Glomerular visceral epithelial cell (primary cell): Measurements from ENCODE around the gene SNPH.
"Not testable (repeated sequence)": the region's sequence is repeated elsewhere in the genome, so short reads cannot be mapped to it uniquely, and the experiment has no call there.

Experiments
- DNase-seq: peaks from one replicate; pipeline ENCODE4 v3.0.0-alpha.2; 2016; ENCODE audit errors: extremely low spot score

SNPH gene, protein sequence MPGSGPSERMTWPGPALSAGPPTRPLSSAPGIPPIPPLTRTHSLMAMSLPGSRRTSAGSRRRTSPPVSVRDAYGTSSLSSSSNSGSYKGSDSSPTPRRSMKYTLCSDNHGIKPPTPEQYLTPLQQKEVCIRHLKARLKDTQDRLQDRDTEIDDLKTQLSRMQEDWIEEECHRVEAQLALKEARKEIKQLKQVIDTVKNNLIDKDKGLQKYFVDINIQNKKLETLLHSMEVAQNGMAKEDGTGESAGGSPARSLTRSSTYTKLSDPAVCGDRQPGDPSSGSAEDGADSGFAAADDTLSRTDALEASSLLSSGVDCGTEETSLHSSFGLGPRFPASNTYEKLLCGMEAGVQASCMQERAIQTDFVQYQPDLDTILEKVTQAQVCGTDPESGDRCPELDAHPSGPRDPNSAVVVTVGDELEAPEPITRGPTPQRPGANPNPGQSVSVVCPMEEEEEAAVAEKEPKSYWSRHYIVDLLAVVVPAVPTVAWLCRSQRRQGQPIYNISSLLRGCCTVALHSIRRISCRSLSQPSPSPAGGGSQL

DNA sequence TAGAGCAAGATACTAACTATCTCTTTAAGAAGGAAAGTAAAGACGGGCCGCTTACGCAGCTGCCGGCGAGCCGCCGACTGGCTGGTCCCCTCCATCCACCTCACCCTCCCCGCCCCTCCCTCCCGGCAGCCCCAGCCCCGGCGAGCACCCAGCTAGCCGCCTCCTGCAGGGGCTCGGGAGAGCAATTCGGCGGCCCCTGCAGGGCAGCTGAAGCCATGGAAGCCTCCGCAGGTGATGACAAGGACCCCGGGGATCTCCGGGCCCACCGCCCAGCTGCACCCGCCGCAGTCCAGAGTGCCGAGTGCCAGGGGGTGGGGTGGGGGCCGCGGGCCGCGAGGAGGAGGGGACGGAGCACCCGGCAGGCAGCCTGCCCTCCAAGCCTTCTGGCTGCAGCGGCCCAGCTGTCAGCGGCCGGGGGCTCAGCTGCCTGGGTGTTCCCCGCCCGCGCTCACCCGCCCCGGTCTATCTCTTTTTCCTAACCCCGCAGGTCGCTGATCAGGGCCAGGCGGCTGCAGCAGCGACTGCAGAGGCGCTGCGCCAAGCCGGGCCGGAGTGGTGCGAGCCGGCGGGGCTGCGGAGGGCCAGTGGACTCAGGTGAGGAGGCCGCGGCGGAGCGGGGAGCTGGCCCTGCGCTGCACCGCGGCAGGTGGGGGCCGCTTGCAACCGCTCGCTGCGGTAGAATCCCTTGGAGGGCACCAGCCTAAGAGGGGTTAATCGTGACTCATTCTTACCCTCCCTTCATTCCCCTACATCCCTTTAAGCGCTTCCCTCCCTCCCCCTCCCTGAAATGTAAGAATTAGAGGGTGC lies at the start of gene SNPH:
SNPH (plus strand) TSS at position 128 of the 807 bp plus-strand sequence. CDS start 29,946 bp downstream, outside the sequence.
- peak; percentile 85 for DNase-seq

DNA sequence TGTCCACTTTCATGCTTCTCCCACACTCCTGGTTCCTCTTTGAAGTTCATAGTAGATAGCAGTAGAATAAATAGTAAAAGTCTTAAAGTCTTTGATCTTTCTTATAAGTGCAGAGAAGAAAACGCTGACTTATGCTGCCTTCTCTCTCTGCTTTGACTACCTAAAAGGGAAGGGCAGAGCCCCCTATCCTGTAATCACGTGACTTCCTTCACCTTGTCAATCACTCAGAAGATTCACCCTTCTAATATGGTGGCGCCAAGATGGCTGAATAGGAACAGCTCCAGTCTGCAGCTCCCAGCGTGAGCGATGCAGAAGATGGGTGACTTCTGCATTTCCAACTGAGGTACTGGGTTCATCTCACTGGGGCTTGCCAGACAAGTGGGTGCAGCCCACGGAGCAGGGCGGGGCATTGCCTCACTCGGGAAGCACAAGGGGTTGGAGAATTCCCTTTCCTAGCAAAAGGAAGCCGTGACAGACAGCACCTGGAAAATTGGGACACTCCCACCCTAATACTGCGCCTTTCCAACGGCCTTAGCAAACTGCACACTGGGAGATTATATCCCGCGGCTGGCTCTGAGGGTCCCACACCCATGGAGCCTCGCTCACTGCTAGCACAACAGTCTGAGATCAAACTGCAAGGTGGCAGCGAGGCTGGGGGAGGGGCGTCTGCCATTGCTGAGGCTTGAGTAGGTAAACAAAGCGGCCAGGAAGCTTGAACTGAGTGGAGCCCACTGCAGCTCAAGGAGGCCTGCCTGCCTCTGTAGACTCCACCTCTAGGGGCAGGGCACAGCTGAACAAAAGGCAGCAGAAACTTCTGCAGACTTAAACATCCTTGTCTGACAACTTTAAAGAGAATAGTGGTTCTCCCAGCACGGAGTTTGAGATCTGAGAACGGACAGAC lies 49.3 kb upstream of the SNPH start:
- not testable (repeated sequence) for DNase-seq

DNA sequence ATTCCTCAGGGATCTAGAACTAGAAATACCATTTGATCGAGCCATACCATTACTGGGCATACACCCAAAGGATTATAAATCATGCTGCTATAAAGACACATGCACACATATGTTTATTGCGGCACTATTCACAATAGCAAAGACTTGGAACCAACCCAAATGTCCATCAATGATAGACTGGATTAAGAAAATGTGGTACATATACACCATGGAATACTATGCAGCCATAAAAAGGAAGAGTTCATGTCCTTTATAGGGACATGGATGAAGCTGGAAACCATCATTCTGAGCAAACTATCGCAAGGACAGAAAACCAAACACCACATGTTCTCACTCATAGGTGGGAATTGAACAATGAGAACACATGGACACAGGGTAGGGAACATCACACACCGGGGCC lies 43.3 kb upstream of the SNPH start:
- not testable (repeated sequence) for DNase-seq

DNA sequence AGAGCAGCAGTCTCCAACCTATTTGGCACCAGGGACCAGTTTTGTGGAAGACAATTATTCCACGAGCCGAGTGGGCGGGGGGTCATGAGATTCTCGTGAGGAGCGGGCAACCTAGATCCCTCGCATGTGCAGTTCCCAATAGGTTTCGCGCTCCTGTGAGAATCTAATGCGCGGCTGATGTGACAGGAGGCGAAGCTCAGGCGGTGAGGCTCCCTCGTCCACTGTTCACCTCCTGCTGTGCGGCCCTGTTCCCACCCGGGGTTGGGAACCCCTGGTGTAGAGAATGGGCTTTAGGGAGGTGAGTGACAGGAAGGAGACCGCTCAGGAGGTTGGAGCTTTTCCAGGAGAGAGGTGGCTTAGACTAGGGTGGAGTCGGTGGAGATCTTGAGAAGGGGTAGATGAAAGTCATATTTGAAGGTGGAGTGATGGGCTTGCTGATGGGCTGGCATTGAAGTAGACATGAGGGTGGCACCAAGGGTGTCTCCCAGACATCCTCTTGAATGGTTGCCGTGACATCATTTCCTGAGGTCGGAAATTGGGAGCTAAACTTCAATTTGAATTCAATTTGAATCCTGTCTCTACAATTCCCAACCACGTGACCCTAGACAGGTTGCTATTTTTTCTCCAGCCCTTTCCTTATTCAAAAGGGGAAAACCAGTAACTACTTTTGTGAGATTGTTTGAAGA lies 41.7 kb upstream of the SNPH start:
- no peak for DNase-seq

DNA sequence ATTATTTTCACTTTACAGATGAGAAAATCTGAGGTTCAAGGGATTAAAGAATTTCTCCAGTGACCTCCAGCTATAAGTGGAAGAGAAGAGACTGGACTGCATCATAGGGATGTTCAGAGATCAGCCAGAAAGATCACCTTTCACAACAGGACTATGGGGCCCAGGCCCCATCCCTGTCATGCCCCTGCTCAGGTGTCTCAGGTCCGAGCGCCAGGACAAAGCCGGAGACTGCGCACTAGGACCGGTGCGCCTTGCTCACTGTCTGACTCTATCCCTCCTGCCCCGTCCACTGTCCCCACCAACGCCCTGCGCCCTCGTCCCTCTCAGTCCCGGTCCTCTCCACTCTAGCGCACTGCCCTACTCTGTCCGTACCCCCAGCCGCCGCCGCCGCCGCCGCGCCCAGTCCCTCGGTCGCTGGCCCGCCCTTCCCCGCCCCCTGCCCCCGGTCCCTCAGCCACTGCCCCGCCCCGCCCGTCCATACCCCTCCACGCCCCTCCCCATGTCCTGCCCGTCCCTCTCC lies 40.8 kb upstream of the SNPH start:
- no peak for DNase-seq

DNA sequence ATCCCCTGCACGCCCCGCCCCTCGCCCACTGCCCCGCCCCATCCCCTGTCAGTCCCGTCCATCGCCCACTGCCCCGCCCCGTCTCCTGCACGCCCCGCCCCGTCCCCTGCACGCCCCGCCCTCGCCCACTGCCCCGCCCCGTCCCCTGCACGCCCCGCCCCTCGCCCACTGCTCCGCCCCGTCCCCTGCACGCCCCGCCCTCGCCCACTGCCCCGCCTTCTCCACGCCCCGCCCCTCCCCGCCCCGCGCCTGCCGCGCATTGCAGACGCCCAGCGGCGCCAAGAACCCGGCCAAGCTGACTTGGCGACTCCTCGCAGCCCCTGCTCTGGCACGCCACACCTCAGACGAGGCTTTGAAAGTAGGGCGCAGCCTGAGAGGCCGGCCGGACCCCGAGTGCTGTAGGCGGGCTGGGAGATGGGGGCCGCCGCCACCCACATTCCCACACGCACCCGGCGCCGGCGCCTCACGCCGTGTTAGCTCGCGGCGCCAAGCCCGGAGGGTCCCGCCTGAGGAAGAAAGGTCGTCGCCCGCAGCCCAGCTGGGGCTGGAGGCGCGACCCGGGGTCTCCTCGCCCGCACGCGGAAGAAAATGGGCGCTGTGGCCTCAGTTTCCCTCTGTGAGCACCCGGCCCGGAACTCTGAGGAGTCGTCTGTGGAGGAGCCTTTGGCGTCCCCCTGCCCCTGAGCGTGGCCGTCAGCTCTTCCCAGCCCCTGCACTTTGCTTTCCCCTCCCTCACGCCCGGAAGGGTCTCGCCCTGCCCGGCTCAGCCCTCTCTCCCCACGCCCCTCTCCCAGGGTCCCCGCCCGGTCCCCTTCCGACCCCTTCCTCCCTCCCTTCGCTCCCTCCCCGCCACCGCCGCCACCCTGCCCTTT lies 40.1 kb upstream of the SNPH start, which contains the start of gene RAD21L1:
RAD21L1 (plus strand) TSS at position 262 of the 872 bp plus-strand sequence. CDS start 2,410 bp downstream, outside the sequence.
- DNase-seq: peak; percentile 93

DNA sequence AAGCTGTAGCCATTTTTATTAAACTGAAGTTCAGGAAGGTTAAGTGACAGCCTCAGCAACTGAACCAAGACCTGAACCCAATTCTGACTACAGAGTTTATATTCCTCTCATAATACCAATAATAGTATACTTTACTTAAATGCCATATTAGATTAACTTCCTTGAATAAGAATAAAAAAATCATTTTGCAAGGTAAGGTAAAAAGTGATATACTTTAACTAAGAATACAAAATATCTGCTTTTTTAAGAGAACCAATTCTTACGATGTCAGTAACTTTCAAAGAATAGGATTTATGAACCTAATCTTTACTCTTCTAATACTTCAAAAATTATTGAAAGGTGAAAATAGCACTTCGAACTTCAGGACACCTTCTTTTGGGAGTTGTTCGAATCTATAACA lies 36.6 kb upstream of the SNPH start:
- no peak for DNase-seq

DNA sequence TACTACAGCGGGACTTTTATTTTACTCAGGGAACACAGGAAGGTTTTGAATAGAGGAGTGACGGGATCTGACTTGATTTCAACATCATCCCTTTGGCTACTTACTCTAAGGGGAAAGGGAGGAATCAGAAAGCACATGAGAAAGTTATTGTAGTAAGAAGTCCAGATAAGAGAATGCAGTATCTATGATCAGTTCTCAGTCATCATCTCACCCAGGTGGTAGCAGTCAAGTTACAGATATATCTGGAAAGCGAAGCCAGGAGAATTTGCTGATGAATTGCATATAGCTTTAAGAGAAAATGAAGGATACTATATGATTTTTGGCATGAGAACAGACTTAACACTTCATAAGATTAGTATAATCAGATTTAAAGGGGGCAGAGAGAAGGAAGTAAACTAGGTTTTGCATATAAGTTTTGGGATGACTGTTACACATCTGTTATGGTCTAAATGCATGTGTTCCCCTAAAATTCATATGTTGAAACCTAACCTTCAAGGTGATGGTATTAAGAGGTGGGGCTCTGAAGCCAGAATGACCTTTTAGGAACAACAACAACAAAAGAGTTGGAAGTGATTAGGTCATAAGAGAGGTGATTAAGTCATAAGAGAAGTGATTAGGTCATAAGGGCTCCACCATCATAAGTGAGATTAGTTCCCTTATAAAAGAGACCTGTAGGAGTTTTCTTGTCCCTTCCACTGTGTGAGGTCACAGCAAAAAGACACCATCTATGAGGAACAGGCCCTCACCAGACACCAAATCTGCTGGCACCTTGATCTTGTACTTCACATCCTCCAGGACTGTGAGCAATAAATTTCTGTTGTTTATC lies 33.6 kb upstream of the SNPH start:
- DNase-seq: no peak

DNA sequence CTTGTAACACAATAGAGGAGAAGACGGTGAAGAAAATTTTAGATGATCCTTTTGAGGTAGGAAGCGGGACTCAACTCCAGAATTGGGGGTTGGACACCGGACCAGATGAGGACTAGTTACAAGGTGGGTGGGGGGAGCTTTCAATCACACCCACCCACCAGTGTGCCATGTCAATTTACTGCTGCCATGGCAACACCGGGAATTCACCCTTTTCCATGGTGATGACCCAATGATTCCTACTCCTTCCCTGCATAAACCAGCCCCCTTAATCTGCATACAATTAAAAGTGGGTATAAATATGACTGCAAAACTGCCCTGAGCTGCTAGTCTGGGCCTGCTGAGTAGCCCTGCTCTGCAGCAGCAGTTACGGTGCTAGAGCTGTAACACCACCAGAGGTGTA lies 25.5 kb upstream of the SNPH start:
- no peak for DNase-seq

DNA sequence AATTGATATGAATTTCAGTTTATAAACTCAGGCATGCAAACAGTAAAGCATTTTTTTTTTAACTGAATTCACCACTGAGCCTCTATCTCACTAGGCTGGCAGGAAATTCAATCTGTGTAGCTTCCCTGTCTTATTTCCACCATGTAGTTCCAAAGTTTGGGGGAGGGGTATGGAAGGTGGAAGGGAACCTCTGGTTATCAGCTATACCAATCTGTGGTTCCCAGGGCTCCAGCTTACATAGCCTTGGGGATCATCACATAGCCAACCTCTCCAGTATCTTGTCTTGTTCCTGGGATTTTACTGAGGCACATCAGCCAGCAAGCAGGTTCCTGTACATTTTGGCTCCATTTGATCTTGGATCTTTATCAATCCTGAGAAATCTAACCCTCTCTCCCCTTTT lies 24.6 kb upstream of the SNPH start:
- no peak for DNase-seq

DNA sequence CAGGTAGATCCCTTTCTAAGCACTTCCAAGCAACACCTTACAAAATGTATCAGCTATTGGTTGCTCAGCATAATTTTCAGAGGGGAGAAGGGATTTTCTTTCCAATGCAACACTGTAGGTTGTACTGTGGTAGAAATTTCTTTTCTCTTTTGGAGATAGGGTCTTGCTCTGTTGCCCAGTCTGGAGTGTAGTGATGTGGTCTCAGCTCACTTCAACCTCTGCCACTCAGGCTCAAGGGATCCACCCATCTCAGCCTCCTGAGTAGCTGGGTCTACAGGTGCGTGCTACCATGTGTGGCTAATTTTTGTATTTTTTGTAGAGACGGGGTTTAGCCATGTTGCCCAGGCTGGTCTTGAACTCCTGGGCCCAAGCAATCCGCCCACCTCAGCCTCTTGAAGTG lies 24.0 kb upstream of the SNPH start:
- no peak for DNase-seq

DNA sequence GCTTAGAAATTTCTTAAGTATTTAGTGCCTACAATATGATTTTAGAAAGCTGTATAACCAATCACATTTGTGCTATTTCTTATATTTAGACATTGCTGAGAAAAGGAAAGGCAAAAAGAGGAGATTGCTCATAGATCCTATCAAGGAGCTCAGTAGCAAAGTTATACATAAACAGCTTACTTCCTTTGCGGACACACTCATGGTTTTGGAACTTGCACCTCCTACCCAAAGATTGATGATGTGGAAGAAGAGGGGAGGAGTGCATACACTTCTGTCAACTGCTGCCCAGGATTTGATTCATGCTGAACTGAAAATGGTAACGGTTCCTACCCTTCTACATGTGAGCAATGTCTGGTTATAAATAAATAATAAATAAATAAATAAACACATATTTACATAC lies 23.6 kb upstream of the SNPH start:
- DNase-seq: peak; percentile 80

DNA sequence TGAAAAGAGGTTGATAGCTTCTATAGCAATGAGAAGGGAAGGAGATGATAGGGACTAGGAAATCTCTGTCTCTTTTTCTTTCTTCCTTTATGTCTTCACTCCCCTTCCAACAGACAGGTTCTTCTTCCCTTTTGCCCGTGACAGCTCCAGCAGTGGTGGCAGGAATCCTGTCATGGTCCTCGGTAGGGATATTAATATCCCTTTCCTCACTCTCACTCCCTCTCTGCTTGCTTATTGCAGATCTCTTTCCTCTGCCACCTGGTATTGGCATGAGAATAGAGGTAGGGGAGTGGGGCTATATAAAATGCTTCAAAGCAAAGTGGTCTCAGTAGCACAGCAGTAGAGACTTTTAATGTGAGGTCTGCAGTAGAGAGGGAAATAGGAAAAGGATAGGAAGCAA lies 20.5 kb upstream of the SNPH start:
- no peak for DNase-seq

DNA sequence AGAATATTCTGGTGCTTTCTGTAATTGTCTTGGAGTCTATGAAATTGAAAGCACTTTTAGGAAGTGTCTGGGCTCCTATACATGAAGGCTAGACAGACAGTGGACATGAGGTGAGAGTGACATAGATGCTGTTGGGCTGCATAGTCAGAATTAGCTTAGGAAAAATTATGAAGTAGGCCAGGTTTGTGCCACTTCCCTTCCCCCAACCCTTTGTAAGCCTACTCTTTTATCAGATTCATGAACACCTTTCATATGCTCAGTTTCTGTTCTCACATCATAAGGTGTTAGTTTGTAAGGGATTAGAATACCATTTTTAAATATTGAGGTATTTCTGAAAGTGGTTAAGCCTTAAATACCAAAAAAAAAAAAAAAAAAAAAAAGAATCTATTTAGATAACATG lies 18.4 kb upstream of the SNPH start:
- DNase-seq: no peak

DNA sequence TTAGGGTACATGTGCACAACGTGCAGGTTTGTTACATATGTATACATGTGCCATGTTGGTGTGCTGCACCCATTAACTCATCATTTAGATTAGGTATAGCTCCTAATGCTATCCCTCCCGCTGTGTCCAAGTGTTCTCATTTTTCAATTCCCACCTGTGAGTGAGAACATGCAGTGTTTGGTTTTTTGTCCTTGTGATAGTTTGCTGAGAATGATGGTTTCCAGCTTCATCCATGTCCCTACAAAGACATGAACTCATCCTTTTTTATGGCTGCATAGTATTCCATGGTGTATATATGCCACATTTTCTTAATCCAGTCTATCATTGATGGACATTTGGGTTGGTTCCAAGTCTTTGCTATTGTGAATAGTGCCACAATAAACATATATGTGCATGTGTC lies 15.8 kb upstream of the SNPH start:
- not testable (repeated sequence) for DNase-seq

DNA sequence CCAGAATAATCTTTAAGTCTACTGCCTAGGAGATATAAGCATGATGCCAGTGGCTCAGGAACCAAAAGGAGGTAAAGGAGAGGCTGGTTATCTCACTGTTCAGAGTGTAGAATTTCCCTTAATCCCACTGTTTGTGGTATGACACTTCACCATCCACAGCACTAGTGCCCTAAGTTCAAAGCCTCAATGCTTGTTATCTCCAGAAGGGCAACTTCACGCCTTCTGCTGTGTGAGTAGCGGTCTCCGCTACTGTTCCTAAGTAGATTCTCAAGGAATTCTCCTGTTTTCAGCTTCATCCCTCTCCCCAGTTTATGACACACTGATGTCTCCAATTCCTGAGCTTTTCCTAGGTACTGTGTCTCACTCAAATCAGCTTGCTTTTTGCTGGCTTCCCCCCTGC lies 13.7 kb upstream of the SNPH start:
- DNase-seq: no peak

DNA sequence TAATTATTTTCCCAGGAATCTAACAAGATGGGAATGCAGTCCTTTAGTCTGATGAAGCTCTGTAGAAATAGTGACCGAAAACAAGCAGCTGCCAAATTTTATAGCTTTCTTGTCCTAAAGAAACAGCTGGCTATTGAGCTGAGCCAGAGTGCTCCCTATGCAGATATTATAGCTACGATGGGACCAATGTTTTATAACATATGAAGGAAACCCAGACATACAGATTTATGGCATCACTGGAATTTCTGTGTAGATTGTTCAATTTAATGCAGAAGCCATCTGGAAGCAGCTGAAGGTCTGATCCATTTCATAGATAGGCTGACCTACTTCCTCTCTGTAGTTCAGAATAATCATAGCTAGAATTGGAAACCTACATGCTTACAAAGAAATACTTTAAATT lies 11.8 kb upstream of the SNPH start:
- no peak for DNase-seq

DNA sequence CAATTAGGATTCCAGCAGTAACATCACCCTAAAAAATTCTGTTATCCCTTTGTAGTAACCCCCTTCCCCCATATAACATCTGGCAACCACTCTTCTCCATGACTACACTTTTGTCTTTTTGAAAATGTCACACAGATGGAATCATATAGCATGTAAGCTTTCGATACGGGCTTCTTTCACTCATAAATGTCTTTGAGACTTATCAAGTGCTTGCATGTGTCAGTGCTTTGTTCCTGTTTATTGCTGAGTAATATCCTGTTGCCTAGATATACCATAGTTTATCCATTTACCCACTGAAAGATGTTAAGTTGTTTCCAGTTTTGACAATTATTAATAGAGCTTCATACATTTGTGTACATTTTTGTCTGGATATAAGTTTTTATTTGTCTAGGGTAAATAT lies 10.4 kb upstream of the SNPH start:
- DNase-seq: no peak

DNA sequence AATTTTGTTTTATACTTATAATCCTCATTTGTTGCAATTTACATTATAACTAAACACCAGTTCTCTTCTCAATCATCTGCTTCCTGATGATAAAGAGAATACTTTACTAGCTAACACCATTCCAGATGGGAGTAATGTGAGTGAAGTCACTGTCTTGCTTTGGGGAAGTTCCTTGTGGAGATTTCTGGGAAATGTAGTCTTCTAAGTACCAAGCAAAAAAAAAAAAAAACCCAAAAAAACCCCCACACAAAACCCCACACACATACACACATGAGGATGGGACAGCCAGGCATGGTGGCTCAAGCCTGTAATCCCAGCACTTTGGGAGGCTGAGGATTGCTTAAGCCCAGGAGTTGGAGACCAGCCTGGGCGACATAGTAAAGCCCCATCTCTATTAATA lies 2.2 kb upstream of the SNPH start:
- DNase-seq: no peak
